ENCODE results near the gene CCDC71L.

CCDC71L gene

GRCh38 chr7:106655703-106656498, 5.1 kb downstream of the CCDC71L start:
- no peak overlapping the region for H3K4me3 ChIP-seq (ENCODE audit: low read depth, low read length)
- no peak for TF ChIP-seq CTCF (IDR thresholded peaks at IDR 0.05; ENCODE audit: borderline replicate concordance, insufficient read depth, low read depth, low read length)

GRCh38 chr7:106653488-106653887, 7.5 kb downstream of the CCDC71L start:
- TF ChIP-seq CTCF (IDR thresholded peaks at IDR 0.05; ENCODE audit: borderline replicate concordance, insufficient read depth, low read depth, low read length), result no peak
- H3K4me3 ChIP-seq (ENCODE audit: low read depth, low read length), result no peak overlapping the region

DNA sequence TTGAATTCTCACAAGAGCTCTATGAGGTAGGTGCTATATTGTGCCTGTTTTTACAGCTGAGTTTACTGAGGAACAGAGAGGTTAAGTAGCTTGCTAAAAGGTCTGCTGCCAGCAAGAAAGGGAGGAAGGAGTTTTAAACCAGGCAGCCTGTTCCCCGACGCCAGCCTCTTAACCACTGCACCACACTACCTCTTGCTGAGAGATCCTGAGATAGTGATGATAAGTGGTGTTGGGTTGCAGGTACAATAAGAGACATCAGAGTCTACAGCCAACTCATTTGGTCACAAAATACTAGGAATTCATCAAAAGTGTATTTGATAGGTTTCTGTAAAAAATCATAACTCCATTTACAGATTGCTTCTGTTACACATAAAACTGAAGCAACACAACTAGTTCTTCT, 8.0 kb downstream of the CCDC71L start:
- H3K4me3 ChIP-seq (ENCODE audit: low read depth, low read length), result no peak overlapping the region
- TF ChIP-seq CTCF (IDR thresholded peaks at IDR 0.05; ENCODE audit: borderline replicate concordance, insufficient read depth, low read depth, low read length), result no peak

- H3K4me3 ChIP-seq (ENCODE audit: low read depth, low read length), result no peak overlapping the region
- TF ChIP-seq CTCF (IDR thresholded peaks at IDR 0.05; ENCODE audit: borderline replicate concordance, insufficient read depth, low read depth, low read length), result no peak
Measured at GRCh38 chr7:106652092-106652491, 8.9 kb downstream of the CCDC71L start.

- H3K4me3 ChIP-seq (ENCODE audit: low read depth, low read length), result no peak overlapping the region
- no peak for TF ChIP-seq CTCF (IDR thresholded peaks at IDR 0.05; ENCODE audit: borderline replicate concordance, insufficient read depth, low read depth, low read length)
Measured at GRCh38 chr7:106646256-106646655, 14.7 kb downstream of the CCDC71L start.

- no peak for TF ChIP-seq CTCF (IDR thresholded peaks at IDR 0.05; ENCODE audit: borderline replicate concordance, insufficient read depth, low read depth, low read length)
- no peak overlapping the region for H3K4me3 ChIP-seq (ENCODE audit: low read depth, low read length)
Measured at GRCh38 chr7:106644999-106645398, 16.0 kb downstream of the CCDC71L start.

All from GM12875 (cell line).